Iris pigment epithelial cell (primary cell): ENCODE measurements around the gene R3HDML.
"Not testable (repeated sequence)": the region's sequence is repeated elsewhere in the genome, so short reads cannot be mapped to it uniquely, and the experiment has no call there.

Experiments used
- DNase-seq: peaks from one replicate; pipeline ENCODE4 v3.0.0-alpha.2; 2011; ENCODE audit warnings: low read depth

Gene R3HDML

DNA sequence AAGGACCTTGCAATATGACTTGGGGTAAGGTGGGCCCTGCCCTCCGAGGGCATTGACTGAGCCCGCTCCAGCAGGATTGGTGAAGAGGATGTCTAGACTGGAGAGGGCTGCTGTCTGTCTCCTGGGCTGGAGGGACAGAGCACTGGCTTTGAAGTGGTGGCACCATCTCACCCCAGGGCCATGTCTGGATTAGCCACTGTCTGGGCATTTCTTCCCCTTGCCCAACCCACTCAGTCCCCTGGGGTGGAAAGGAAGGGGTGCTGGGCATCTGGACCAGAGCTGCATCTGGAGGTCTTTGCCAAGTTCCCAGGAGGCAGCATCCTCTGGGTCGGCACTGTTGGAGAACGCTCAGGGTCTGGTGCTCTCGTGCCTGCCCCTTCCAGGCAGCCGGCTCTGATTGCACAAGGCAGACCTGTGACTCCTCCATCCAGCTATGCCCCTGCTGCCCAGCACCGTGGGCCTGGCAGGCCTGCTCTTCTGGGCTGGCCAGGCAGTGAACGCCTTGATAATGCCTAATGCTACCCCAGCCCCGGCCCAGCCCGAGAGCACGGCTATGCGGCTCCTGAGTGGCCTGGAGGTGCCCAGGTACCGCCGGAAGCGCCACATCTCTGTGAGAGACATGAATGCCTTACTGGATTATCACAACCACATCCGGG is at the start of gene R3HDML:
Gene R3HDML (plus strand): TSS at position 319 of the 656 bp plus-strand sequence. CDS start 115 bp downstream, at position 434.
- no peak for DNase-seq

GRCh38 chr20:44287272-44288097 is 49.4 kb upstream of the R3HDML start:
- DNase-seq: peak; percentile 28

GRCh38 chr20:44288252-44288651 is 48.6 kb upstream of the R3HDML start:
- DNase-seq: no peak

DNA sequence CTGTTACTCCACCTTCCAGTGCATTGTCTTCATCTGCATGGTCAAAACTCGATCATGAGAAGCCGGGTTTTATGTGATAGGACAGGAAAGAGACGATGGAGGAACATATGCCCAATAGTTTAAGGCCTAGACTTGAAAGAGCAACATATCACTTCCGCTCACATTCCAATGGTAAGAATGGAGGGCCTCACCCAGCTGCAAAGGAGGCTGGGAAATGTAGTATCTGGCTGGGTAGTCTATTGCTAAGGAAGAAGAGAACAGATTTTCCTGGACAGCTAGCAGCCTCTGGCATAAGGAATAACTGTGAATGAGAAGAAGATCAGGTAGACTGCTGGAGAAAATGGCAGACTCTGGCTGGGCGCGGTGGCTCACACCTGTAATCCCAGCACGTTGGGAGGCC is 45.1 kb upstream of the R3HDML start:
- DNase-seq: no peak

DNA sequence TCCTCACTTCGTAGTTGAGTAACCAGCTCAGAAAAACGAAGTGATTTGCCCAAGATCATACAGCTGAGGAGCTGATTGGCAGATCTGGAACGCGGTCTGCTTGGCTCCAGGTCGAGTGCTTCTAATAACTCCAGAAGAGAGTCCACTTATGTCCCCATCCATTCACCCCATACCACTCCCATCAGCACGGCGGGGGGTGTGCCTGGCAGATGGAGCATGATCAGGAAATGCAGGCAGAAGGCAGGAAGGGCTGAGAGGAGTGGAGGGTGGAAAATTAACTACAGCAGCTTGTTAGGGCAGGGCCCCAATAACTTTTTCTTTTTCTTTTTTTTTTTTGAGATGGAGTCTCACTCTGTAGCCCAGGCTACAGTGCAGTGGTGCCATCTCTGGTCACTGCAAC is 40.8 kb upstream of the R3HDML start:
- DNase-seq: no peak

DNA sequence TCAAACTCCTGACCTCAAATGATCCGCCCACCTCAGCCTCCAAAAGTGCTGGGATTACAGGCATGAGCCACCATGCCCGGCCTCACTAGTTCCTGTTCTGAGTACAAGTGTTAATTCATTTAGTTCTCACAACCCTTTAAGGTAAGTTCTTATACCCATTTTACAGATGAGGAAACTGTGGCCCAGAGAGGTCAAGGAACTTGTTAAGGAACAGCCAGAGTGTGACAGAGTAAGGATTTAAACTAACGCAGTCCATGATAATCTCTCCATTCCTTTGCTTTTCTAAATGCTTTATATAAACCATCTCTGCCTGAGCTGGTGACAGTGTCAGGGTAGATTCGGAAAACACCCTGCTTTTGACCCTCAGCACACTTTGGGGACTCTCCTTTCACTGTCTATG is 39.1 kb upstream of the R3HDML start:
- no peak for DNase-seq

DNA sequence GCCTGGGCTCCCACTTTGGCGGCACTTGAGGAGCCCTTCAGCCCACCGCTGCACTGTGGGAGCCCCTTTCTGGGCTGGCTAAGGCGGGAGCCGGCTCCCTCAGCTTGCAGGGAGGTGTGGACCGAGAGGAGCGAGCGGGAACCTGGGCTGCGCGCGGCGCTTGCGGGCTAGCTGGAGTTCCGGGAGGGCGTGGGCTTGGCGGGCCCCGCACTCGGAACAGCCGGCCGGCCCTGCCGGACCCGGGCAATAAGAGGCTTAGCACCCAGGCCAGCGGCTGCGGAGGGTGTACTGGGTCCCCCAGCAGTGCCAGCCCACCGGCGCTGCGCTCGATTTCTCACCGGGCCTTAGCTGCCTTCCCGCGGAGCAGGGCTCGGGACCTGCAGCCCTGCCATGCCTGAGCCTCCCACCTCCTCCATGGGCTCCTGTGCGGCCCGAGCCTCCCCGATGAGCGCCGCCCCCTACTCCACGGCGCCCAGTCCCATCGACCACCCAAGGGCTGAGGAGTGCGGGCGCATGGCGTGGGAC is 37.8 kb upstream of the R3HDML start:
- DNase-seq: not testable (repeated sequence)

- no peak for DNase-seq
Observed at GRCh38 chr20:44301285-44301684, 35.6 kb upstream of the R3HDML start.

- DNase-seq: no peak
Observed at GRCh38 chr20:44302026-44302669, 34.7 kb upstream of the R3HDML start.

DNA sequence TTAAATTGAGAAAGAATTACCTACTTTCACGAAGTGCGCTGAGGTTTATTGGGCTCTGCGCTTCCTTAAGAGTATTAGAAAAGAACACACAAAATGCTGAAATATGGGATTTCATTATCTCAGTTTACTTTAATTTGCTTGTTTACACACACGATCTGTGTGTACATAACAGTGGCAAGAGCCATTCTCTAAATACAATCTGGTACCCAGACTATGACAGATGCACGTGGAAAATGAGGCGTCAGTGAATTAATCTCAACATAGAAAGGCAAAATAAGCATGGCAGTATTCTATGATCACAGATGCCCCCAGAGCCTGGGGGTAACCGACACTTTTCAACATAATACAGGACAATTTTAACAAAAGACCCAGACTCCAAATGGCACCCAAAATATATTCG is 34.1 kb upstream of the R3HDML start:
- DNase-seq: no peak

DNA sequence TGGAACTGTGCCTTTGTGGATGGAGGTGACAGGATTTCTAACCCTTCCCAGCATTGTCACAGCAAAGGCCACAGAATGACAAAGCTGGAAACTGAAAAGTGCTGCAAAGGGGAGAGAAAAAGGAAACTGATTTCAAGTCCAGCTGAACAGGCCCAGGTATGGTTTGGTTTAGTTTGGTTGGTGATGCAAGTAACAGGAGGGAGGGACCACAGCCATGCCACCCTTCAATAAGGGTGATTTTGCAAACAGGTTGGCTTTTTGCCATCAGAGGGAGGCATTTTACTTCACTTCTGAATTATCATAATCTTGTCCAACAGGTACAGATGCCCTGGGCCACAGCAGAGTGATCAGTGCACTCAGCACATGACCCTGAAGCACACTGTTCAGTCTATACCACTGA is 32.5 kb upstream of the R3HDML start:
- DNase-seq: no peak

GRCh38 chr20:44306927-44307326 is 29.9 kb upstream of the R3HDML start:
- DNase-seq: no peak

DNA sequence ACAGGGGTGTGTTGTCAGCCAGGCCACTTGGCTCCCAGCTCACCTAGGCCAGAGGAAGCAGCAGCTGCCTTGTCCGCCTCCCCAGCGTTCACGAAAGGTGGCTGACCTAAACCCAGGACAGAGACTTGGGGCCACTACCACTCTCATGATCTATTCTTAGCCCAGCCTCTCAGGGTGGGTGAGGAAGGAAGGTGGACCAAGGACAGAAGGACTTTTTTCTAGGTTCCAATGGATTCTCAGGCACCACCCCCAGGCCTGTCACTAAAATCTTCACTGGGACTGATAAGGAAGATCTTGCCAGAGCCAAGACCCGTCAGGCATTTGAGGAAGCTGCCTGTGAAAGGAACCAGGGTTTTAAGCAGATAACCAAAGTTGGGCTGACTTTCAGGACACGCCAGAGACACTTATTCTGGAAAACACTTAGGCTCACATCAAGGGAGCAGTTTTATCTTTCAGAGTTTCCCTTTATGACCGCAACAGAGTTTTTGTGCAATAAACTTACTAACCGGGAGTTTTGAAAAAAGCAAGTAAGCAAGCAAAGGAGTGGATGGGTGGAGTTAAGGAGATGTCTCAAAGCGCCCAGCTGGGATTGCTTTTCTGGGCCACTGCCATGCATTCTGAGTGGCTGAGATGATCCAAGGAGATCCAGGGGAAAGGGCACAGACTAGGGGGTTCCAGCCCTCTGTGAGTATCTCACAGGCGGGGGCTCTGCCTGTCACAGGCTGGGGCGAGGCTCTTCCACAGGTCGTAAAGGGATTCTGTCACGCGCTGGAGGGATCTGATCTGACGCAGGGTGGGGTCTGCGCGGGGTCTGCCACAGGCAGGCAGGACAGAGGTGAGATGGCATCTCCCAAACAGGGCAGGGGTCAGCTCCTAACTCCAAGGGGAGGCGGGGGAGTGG is 26.8 kb upstream of the R3HDML start:
- DNase-seq: peak; percentile 78

DNA sequence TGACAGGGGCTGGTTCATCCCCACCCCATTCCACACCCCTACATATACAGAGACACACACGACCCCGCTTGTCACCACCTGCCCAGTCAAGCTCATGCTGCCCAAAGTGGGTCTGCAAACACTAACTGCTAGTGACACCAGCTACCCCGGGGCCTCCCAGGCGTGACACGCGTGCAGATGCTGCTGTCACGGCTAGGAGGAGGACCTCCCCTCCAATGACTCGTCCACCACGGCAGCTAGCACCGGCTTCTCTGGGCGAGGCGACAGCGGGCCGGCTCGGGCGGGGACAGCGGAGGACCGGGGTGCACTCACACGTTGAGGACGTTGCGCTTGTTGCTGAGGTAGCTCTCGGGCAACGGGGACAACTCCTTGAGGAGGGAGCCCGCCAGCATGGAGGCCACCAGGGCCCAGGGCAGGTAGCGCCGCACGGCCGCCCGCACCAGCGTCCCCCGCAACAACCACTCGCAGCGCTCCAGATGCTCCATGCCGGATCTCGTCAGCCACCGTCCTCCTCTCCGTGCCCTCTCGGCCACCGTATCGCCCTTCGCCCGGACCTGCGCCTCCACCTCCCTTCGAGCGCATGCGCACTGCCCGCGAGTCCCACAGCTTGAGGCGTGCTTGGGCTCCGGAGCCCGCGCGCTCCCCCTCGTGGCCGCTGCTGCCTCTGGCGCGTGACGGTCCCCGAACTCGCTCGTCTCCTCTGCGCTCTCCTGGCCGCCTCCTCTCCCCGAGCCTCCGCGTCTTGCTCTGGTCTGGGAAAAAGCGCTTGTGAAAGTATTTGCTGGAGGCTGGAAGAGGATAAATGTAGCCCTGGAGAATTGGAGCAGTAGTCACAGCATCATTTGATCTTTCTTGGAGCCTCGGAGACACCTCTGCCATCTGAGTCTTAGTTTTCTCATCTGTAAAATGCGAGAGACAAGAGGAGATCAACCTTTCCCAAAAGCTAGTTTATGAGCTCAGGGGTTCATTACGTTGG is 25.9 kb upstream of the R3HDML start, which contains the start of gene FITM2:
Gene FITM2 (minus strand): TSS at position 539 of the 976 bp plus-strand sequence. CDS start 54 bp downstream, at position 485.
- peak; percentile 95 for DNase-seq

GRCh38 chr20:44314870-44315269 is 22.0 kb upstream of the R3HDML start:
- no peak for DNase-seq

DNA sequence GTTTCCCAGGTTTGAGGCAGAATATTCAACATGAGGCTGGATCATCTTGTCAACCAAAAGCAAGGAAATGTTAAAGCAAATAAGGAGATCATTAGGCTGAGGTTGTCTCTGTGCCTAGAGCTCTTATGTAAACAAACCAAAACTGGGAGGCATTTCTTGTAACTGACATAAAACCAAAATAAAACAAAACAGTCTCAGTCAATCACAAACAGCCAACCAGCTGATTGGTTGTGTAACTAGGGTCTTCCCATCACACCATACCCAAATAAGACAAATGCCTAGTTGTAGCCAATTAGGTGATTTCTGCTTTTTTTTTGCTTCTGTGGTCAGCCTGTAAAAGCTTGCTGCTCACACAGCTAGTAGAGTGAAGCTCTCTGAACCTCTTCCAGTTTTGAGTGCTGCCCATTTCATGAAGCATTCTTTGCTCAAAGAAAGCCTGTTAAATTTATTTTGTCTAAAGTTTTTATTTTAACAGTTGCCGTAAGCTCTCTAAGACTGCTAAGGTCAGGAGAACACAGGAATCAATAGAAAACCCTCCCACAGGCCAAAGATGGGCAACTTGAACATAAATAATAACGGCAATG is 16.9 kb upstream of the R3HDML start:
- DNase-seq: no peak

GRCh38 chr20:44324343-44324742 is 12.5 kb upstream of the R3HDML start:
- DNase-seq: no peak

GRCh38 chr20:44326391-44327159 is 10.3 kb upstream of the R3HDML start:
- DNase-seq: no peak

GRCh38 chr20:44327748-44328147 is 9.1 kb upstream of the R3HDML start:
- DNase-seq: not testable (repeated sequence)
